ENCODE data around the gene PIP5K1B.

The PIP5K1B gene

DNA sequence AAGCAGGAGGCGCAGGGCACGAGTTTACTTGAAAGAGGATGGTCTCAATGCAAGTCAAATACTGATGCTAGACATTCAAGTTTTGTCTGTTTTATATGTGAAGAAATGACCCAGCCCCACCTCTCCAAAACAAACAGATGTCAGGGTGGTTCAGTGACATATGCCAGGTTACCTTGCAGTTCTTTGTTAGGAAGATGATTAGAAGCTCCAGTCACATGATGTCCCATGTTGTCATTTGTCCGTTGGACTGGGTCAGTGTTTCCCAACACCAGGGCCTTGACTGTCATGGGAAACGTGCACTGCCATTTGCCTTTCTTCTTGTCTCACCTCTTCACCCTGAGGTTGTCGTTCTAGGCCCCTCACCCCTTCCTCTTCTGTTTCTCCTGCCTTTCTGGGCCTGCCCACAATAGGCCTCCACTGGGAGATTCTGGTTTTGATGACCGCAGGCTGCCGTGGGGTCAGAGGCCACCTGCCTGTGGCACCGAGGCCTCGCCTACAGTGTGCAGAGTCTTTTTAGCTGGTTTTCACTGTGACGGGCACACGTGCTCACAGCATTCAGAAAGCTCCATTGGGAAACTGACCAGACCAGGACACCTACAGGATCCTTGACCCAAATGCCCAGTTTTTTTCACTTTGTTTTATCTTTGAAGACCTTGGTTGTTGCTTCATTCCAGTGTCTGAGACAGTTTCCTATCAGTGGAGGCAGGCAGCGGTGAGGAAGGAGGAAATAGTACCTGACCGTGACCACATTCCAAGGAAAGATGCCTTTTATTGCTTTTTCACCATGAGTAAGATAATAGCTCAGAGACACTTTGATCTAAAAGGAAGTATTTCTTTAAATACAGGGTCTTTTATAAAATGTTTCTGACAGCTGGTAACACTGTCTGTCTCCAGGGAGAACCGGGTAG is 123.1 kb downstream of the PIP5K1B start:
- DNase-seq (ENCODE audit: insufficient read length) (no peak), FAIRE-seq (no peak)
- TF ChIP-seq TAF1 (IDR thresholded peaks at IDR 0.05; ENCODE audit: borderline replicate concordance, low read depth, low read length) (no peak), POLR2AphosphoS5 (IDR thresholded peaks at IDR 0.05; ENCODE audit: low read depth, low read length) (no peak), POLR2A (IDR thresholded peaks at IDR 0.05; ENCODE audit: low read depth, low read length) (no peak)

- TF ChIP-seq POLR2A (IDR thresholded peaks at IDR 0.05; ENCODE audit: low read depth, low read length) (no peak), POLR2AphosphoS5 (IDR thresholded peaks at IDR 0.05; ENCODE audit: low read depth, low read length) (no peak), TAF1 (IDR thresholded peaks at IDR 0.05; ENCODE audit: borderline replicate concordance, low read depth, low read length) (no peak)
- FAIRE-seq (no peak), DNase-seq (ENCODE audit: insufficient read length) (no peak)
Measured at GRCh38 chr9:68832101-68832500, 127.1 kb downstream of the PIP5K1B start.

- TF ChIP-seq POLR2A (IDR thresholded peaks at IDR 0.05; ENCODE audit: low read depth, low read length), result no peak
- TF ChIP-seq POLR2AphosphoS5 (IDR thresholded peaks at IDR 0.05; ENCODE audit: low read depth, low read length), result no peak
- no peak for TF ChIP-seq TAF1 (IDR thresholded peaks at IDR 0.05; ENCODE audit: borderline replicate concordance, low read depth, low read length)
- DNase-seq (ENCODE audit: insufficient read length), result no peak
- FAIRE-seq, result no peak
Measured at GRCh38 chr9:68832861-68833518, 128.0 kb downstream of the PIP5K1B start.

GRCh38 chr9:68834931-68835520 is 130.0 kb downstream of the PIP5K1B start:
- TF ChIP-seq POLR2AphosphoS5 (IDR thresholded peaks at IDR 0.05; ENCODE audit: low read depth, low read length) (no peak), TAF1 (IDR thresholded peaks at IDR 0.05; ENCODE audit: borderline replicate concordance, low read depth, low read length) (no peak), POLR2A (IDR thresholded peaks at IDR 0.05; ENCODE audit: low read depth, low read length) (no peak)
- DNase-seq (ENCODE audit: insufficient read length), result no peak
- FAIRE-seq, result no peak

DNA sequence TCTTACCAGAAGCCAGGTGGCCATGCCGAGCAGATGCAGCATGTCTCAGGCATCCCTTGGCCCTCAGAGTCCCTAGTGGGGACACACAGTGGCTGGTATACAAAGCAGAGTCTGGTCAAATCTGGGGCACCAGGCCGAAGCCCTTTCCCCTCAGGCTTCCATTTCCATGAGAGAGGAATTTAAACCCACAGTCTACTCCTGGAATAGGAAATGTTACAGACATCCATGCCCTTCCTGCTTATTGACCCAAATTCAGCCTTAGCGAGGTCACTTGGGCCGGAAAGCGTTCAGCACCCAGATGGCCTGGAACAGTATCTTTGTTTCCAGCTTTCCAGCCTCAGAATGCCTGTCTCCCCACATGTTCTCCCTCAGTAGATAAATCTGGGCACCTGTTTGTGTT is 131.7 kb downstream of the PIP5K1B start:
- no peak for FAIRE-seq
- DNase-seq (ENCODE audit: insufficient read length), result no peak
- TF ChIP-seq TAF1 (IDR thresholded peaks at IDR 0.05; ENCODE audit: borderline replicate concordance, low read depth, low read length), result no peak
- TF ChIP-seq POLR2AphosphoS5 (IDR thresholded peaks at IDR 0.05; ENCODE audit: low read depth, low read length), result no peak
- TF ChIP-seq POLR2A (IDR thresholded peaks at IDR 0.05; ENCODE audit: low read depth, low read length), result no peak

DNA sequence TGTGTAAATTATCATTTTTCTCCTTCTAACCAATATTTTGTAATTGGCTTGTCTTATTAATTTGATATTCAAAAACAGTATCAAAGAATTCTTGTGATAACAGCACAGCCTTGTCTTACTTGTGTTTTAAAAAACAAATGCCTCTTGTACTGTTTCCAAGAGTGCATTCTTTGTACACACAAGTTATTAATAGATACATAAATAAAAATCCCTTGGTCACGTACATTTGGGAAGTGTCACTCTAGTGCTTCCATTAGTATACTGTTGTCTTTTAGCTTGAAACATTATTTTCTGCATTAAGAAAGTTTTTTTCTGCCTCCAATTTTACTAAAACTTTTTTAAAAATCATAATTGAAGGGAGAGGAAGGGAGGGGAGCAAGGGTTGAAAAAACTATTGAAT is 133.2 kb downstream of the PIP5K1B start:
- DNase-seq (ENCODE audit: insufficient read length) (no peak), FAIRE-seq (no peak)
- TF ChIP-seq POLR2A (IDR thresholded peaks at IDR 0.05; ENCODE audit: low read depth, low read length), result no peak
- TF ChIP-seq TAF1 (IDR thresholded peaks at IDR 0.05; ENCODE audit: borderline replicate concordance, low read depth, low read length), result no peak
- TF ChIP-seq POLR2AphosphoS5 (IDR thresholded peaks at IDR 0.05; ENCODE audit: low read depth, low read length), result no peak

GRCh38 chr9:68841276-68842052 is 136.4 kb downstream of the PIP5K1B start:
- FAIRE-seq, result no peak
- no peak for DNase-seq (ENCODE audit: insufficient read length)
- TF ChIP-seq POLR2AphosphoS5 (IDR thresholded peaks at IDR 0.05; ENCODE audit: low read depth, low read length) (no peak), POLR2A (IDR thresholded peaks at IDR 0.05; ENCODE audit: low read depth, low read length) (no peak), TAF1 (IDR thresholded peaks at IDR 0.05; ENCODE audit: borderline replicate concordance, low read depth, low read length) (no peak)

GRCh38 chr9:68842568-68842967 is 137.5 kb downstream of the PIP5K1B start:
- TF ChIP-seq POLR2A (IDR thresholded peaks at IDR 0.05; ENCODE audit: low read depth, low read length) (no peak), TAF1 (IDR thresholded peaks at IDR 0.05; ENCODE audit: borderline replicate concordance, low read depth, low read length) (no peak), POLR2AphosphoS5 (IDR thresholded peaks at IDR 0.05; ENCODE audit: low read depth, low read length) (no peak)
- no peak for FAIRE-seq

GRCh38 chr9:68843239-68843638 is 138.2 kb downstream of the PIP5K1B start:
- DNase-seq (ENCODE audit: insufficient read length) (no peak), FAIRE-seq (no peak)
- TF ChIP-seq POLR2A (IDR thresholded peaks at IDR 0.05; ENCODE audit: low read depth, low read length) (no peak), TAF1 (IDR thresholded peaks at IDR 0.05; ENCODE audit: borderline replicate concordance, low read depth, low read length) (no peak), POLR2AphosphoS5 (IDR thresholded peaks at IDR 0.05; ENCODE audit: low read depth, low read length) (no peak)

More at GRCh38 chr9:68842568-68842967, 137.5 kb downstream of the PIP5K1B start:
- no peak for DNase-seq (ENCODE audit: insufficient read length)

GRCh38 chr9:68844157-68844556 is 139.1 kb downstream of the PIP5K1B start:
- no peak for FAIRE-seq
- DNase-seq (ENCODE audit: insufficient read length), result no peak
- TF ChIP-seq TAF1 (IDR thresholded peaks at IDR 0.05; ENCODE audit: borderline replicate concordance, low read depth, low read length) (no peak), POLR2AphosphoS5 (IDR thresholded peaks at IDR 0.05; ENCODE audit: low read depth, low read length) (no peak), POLR2A (IDR thresholded peaks at IDR 0.05; ENCODE audit: low read depth, low read length) (no peak)
